Upper lobe of left lung (tissue), 4 donors: Measurements from ENCODE around the gene TMEFF1.

ENCODE experiments used
- CTCF ChIP-seq, 6 experiments: fragments of 450-650 bp in 4 of 6; fragments of 200-600 bp in 2 of 6; sonication (generic) in 2 of 6; IDR thresholded peaks; one replicate each; pipeline ENCODE4 v1.5.1; 2016 to 2019; ENCODE audit warnings: antibody characterized with exemption in 6 of 6
- POLR2A ChIP-seq, 4 donors: fragments of 450-650 bp; IDR thresholded peaks; one replicate each; pipeline ENCODE4 v1.5.1; 2016 to 2017; ENCODE audit warnings: antibody characterized with exemption in 4 of 4, mild to moderate bottlenecking in 2 of 4

- TF ChIP-seq POLR2A (IDR thresholded peaks at IDR 0.05): no peak
- TF ChIP-seq CTCF (IDR thresholded peaks at IDR 0.05): no peak
Observed at GRCh38 chr9:100485196-100485595, 12.2 kb downstream of the TMEFF1 start.
